GM23338 (cell line): Measurements from ENCODE around the gene GAREM1. TPM values are rescaled to one million over a fixed set of nuclear protein-coding genes. Genes with fewer than 3 reads are reported as not detected.
A peak's percentile ranks its signal among the peaks of the same experiment; 100 is the strongest.

Source experiments
- ATAC-seq: fragments of 200-7000 bp; cut with Tn5 transposase; 3 replicates; pipeline ENCODE4 v1.9.1; 2020
- DNase-seq: peaks from one replicate; pipeline ENCODE4 v3.0.0-alpha.2; 2015; ENCODE audit warnings: low spot score
- H2AFZ ChIP-seq: fragments of 200-600 bp; sonication (generic); 2 replicates; pipeline ENCODE4 v1.8.0; 2016; ENCODE audit warnings: antibody characterized with exemption, mild to moderate bottlenecking, moderate library complexity
- H3F3A ChIP-seq: fragments of 200-600 bp; sonication (generic); replicated peaks from 2 replicates; pipeline ENCODE4 v1.8.0; 2017; ENCODE audit warnings: antibody characterized with exemption, mixed run types, low read depth
- H3K27ac ChIP-seq: fragments of 200-600 bp; sonication (generic); 2 replicates; pipeline ENCODE4 v1.6.1; 2016; ENCODE audit warnings: low read depth
- H3K27me3 ChIP-seq: fragments of 200-600 bp; sonication (generic); 2 replicates; pipeline ENCODE4 v1.8.0; 2016; ENCODE audit warnings: mild to moderate bottlenecking, mixed run types, moderate library complexity; ENCODE audit not compliant: insufficient read depth
- H3K36me3 ChIP-seq: fragments of 200-600 bp; sonication (generic); 2 replicates; pipeline ENCODE4 v1.8.0; 2016; ENCODE audit warnings: mild to moderate bottlenecking; ENCODE audit not compliant: insufficient read depth
- H3K4me1 ChIP-seq: fragments of 200-600 bp; sonication (generic); 2 replicates; pipeline ENCODE4 v1.8.0; 2016; ENCODE audit warnings: mild to moderate bottlenecking, moderate library complexity; ENCODE audit not compliant: insufficient read depth
- H3K4me2 ChIP-seq: fragments of 200-600 bp; sonication (generic); 2 replicates; pipeline ENCODE4 v1.7.1; 2017; ENCODE audit warnings: mixed run types
- H3K4me3 ChIP-seq: fragments of 200-600 bp; sonication (generic); 2 replicates; pipeline ENCODE4 v1.6.1; 2016; ENCODE audit warnings: mixed run types
- H3K79me2 ChIP-seq: fragments of 200-600 bp; sonication (generic); replicated peaks from 2 replicates; pipeline ENCODE4 v1.8.0; 2017; ENCODE audit warnings: mild to moderate bottlenecking; ENCODE audit not compliant: insufficient read depth
- H3K9me2 ChIP-seq: fragments of 200-600 bp; sonication (generic); 2 replicates; pipeline ENCODE4 v1.8.0; 2017; ENCODE audit not compliant: insufficient read depth
- H4K20me1 ChIP-seq: fragments of 200-600 bp; sonication (generic); replicated peaks from 2 replicates; pipeline ENCODE4 v1.8.0; 2017; ENCODE audit warnings: mild to moderate bottlenecking; ENCODE audit not compliant: insufficient read depth
- H3K27ac Mint-ChIP-seq: 2 replicates; pipeline ENCODE4 v1.8.0; 2020; ENCODE audit warnings: inconsistent platforms, mild to moderate bottlenecking, moderate library complexity, mixed read lengths
- H3K27me3 Mint-ChIP-seq: 3 replicates; pipeline ENCODE4 v1.8.0; 2022; ENCODE audit warnings: low read depth, mild to moderate bottlenecking, moderate library complexity, mixed read lengths, inconsistent platforms; ENCODE audit not compliant: insufficient read depth, poor library complexity
- H3K36me3 Mint-ChIP-seq: 3 replicates; pipeline ENCODE4 v1.8.0; 2021; ENCODE audit warnings: low read depth, mild to moderate bottlenecking, inconsistent platforms, moderate library complexity, mixed read lengths
- H3K4me1 Mint-ChIP-seq: 3 replicates; pipeline ENCODE4 v1.8.0; 2020; ENCODE audit warnings: mild to moderate bottlenecking, inconsistent platforms, mixed read lengths
- H3K4me3 Mint-ChIP-seq: 3 replicates; pipeline ENCODE4 v1.8.0; 2021; ENCODE audit warnings: moderate library complexity, mild to moderate bottlenecking, inconsistent platforms, mixed read lengths
- H3K9me3 Mint-ChIP-seq: 3 replicates; pipeline ENCODE4 v1.8.0; 2020; ENCODE audit warnings: moderate library complexity, mild to moderate bottlenecking, inconsistent platforms, mixed read lengths
- EZH2 ChIP-seq: fragments of 200-600 bp; sonication (generic); IDR thresholded peaks from one replicate; pipeline ENCODE4 v1.8.0; 2017; ENCODE audit warnings: antibody characterized with exemption, mild to moderate bottlenecking, low read depth; ENCODE audit not compliant: unreplicated experiment
- EZH2phosphoT487 ChIP-seq: fragments of 200-600 bp; sonication (generic); IDR thresholded peaks from one replicate; pipeline ENCODE4 v1.8.1; 2018; ENCODE audit warnings: antibody characterized with exemption; ENCODE audit not compliant: unreplicated experiment
- POLR2AphosphoS5 ChIP-seq: IDR thresholded peaks from 2 replicates; pipeline ENCODE4 v1.6.1; 2016; ENCODE audit warnings: antibody characterized with exemption, low read depth
- STAT1 ChIP-seq: IDR thresholded peaks from one replicate; pipeline ENCODE4 v1.6.1; 2016; ENCODE audit warnings: antibody characterized with exemption; ENCODE audit not compliant: unreplicated experiment
- ZNF114 ChIP-seq: fragments of 250-450 bp; sonication (Bioruptor Pico); IDR thresholded peaks from 2 replicates; pipeline ENCODE4 v1.5.0; 2020; ENCODE audit warnings: mild to moderate bottlenecking, moderate library complexity
- polyA plus RNA-seq: library from polyadenylated mRNA; unstranded; fragments of >200 nt; fragmentation: Nextera tagmentation; extraction: Ambion mirVana; gene quantifications from 2 replicates; pipeline ENCODE4 v1.2.1, GENCODE V29; 2016
- total RNA-seq: library from RNA; depleted of rRNA; stranded (reverse); fragments of >200 nt; shearing (Covaris generic); gene quantifications from 2 replicates; pipeline ENCODE4 v1.2.3, GENCODE V29; 2014
- TF ChIP-seq, protein P1 (sequence below): fragments of 250-450 bp; sonication (Bioruptor Pico); IDR thresholded peaks from 2 replicates; pipeline ENCODE4 v1.5.0; 2020; ENCODE audit warnings: mild to moderate bottlenecking, moderate library complexity
- TF ChIP-seq, protein P2 (sequence below): IDR thresholded peaks from 2 replicates; pipeline ENCODE4 v1.6.1; 2016; ENCODE audit warnings: antibody characterized with exemption

GAREM1 gene
- total and polyA plus RNA-seq, 2 experiments from 2014 or later = 2.7 to 6.0 TPM

DNA sequence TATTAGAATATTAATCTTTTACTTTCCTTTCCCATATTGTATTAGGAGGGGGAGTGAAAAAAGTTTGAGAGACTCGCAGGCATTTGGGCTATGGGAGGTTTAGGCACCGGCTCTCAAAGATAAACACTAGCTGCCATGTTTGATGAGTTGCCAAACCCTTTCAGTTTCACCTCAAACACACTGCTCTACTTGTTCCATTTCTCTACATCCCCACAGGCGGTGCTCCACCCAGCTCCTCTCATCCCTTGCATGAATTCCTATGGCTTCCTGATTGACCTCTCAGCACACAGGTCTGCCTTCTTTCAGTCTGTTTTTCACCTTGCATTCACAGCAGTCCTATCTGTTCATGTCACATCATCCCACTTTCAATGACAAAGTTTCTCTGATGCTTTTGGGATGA lies 215.1 kb downstream of the GAREM1 start (continued):
- TF ChIP-seq, protein P1, sequence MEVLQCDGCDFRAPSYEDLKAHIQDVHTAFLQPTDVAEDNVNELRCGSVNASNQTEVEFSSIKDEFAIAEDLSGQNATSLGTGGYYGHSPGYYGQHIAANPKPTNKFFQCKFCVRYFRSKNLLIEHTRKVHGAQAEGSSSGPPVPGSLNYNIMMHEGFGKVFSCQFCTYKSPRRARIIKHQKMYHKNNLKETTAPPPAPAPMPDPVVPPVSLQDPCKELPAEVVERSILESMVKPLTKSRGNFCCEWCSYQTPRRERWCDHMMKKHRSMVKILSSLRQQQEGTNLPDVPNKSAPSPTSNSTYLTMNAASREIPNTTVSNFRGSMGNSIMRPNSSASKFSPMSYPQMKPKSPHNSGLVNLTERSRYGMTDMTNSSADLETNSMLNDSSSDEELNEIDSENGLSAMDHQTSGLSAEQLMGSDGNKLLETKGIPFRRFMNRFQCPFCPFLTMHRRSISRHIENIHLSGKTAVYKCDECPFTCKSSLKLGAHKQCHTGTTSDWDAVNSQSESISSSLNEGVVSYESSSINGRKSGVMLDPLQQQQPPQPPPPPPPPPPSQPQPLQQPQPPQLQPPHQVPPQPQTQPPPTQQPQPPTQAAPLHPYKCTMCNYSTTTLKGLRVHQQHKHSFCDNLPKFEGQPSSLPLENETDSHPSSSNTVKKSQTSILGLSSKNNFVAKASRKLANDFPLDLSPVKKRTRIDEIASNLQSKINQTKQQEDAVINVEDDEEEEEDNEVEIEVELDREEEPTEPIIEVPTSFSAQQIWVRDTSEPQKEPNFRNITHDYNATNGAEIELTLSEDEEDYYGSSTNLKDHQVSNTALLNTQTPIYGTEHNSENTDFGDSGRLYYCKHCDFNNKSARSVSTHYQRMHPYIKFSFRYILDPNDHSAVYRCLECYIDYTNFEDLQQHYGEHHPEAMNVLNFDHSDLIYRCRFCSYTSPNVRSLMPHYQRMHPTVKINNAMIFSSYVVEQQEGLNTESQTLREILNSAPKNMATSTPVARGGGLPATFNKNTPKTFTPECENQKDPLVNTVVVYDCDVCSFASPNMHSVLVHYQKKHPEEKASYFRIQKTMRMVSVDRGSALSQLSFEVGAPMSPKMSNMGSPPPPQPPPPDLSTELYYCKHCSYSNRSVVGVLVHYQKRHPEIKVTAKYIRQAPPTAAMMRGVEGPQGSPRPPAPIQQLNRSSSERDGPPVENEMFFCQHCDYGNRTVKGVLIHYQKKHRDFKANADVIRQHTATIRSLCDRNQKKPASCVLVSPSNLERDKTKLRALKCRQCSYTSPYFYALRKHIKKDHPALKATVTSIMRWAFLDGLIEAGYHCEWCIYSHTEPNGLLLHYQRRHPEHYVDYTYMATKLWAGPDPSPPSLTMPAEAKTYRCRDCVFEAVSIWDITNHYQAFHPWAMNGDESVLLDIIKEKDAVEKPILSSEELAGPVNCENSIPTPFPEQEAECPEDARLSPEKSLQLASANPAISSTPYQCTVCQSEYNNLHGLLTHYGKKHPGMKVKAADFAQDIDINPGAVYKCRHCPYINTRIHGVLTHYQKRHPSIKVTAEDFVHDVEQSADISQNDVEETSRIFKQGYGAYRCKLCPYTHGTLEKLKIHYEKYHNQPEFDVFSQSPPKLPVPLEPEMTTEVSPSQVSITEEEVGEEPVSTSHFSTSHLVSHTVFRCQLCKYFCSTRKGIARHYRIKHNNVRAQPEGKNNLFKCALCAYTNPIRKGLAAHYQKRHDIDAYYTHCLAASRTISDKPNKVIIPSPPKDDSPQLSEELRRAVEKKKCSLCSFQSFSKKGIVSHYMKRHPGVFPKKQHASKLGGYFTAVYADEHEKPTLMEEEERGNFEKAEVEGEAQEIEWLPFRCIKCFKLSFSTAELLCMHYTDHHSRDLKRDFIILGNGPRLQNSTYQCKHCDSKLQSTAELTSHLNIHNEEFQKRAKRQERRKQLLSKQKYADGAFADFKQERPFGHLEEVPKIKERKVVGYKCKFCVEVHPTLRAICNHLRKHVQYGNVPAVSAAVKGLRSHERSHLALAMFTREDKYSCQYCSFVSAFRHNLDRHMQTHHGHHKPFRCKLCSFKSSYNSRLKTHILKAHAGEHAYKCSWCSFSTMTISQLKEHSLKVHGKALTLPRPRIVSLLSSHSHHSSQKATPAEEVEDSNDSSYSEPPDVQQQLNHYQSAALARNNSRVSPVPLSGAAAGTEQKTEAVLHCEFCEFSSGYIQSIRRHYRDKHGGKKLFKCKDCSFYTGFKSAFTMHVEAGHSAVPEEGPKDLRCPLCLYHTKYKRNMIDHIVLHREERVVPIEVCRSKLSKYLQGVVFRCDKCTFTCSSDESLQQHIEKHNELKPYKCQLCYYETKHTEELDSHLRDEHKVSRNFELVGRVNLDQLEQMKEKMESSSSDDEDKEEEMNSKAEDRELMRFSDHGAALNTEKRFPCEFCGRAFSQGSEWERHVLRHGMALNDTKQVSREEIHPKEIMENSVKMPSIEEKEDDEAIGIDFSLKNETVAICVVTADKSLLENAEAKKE (CRISPR knock-in tag) = no peak
- TF ChIP-seq POLR2AphosphoS5 = no peak

DNA sequence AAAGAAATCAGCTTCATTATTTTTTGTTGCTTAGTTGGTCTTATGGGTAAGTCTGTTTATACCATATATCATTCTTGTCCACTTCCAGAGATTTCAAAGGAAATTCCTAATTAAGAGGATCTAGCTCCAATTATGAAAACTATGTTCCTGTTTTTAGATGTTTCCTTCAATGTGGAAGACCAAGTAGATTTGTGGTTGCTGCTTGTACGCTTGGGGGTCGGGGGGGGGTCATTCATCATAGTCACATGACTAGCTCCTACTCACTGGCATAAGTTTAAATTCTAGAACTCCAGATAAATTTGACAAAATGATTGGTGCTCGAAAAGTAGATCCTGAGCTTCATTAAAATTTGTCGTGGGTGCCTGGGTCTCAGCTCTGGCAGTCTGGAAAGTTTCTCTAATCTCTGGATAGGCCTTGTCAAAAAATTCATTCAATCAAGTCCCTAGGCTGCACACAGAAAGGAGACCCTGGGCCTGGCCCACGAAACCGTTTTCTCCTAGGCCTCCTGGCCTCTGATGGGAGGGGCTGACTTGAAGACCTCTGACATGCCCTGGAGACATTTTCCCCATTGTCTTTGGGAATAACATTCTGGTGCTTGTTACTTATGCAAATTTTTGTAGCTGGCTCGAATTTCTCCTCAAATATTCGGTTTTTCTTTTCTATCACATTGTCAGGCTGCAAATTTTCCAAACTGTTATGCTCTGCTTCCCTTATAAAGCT lies 218.4 kb downstream of the GAREM1 start:
- Histone ChIP-seq H2AFZ (no peak overlapping the region), H3K4me2 (no peak overlapping the region; the same call in 1 of the 2 replicates), H3K4me3 (no peak overlapping the region), H3K9me2 (peaks cover 5% of the 10 kb centered on the region; the same call in 1 of the 2 replicates), H4K20me1 (no peaks in the 10 kb centered on the region), H3K27me3 (no peaks in the 10 kb centered on the region), H3K36me3 (no peaks in the 10 kb centered on the region), H3K4me1 (peaks cover 6% of the 10 kb centered on the region; the same call in 1 of the 2 replicates), H3F3A (no peaks in the 10 kb centered on the region), H3K79me2 (no peaks in the 10 kb centered on the region), H3K27ac (no peak overlapping the region)
- Mint-ChIP-seq H3K9me3 (no peaks in the 10 kb centered on the region), H3K36me3 (no peaks in the 10 kb centered on the region), H3K27ac (no peak overlapping the region), H3K4me3 (no peak overlapping the region), H3K27me3 (no peaks in the 10 kb centered on the region), H3K4me1 (peaks cover 18% of the 10 kb centered on the region)
- DNase-seq = peak; percentile 13
- ATAC-seq = no peak
- TF ChIP-seq, protein P2, sequence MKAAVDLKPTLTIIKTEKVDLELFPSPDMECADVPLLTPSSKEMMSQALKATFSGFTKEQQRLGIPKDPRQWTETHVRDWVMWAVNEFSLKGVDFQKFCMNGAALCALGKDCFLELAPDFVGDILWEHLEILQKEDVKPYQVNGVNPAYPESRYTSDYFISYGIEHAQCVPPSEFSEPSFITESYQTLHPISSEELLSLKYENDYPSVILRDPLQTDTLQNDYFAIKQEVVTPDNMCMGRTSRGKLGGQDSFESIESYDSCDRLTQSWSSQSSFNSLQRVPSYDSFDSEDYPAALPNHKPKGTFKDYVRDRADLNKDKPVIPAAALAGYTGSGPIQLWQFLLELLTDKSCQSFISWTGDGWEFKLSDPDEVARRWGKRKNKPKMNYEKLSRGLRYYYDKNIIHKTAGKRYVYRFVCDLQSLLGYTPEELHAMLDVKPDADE = no peak
- TF ChIP-seq EZH2phosphoT487 (no peak), EZH2 (no peak), STAT1 (no peak), ZNF114 (no peak)
- TF ChIP-seq, protein P1 (CRISPR knock-in tag) = no peak
